GM12878 (cell line): ENCODE data around the gene CD79A. TPM values are rescaled to one million over a fixed set of nuclear protein-coding genes. Genes with fewer than 3 reads are reported as not detected.

Source experiments
- ASH2L ChIP-seq: fragments of 300-600, 200-600 bp; sonication (generic); IDR thresholded peaks from 2 replicates; pipeline ENCODE4 v1.6.1; 2017; ENCODE audit warnings: low read depth, mild to moderate bottlenecking, borderline replicate concordance
- CREB1 ChIP-seq: IDR thresholded peaks from 2 replicates; pipeline ENCODE4 v1.6.1; 2012; ENCODE audit warnings: low read depth, mild to moderate bottlenecking, inconsistent platforms
- CTCF ChIP-seq, 3 experiments: IDR thresholded peaks in 2 of 3; conservative IDR thresholded peaks in 1 of 3; 2 replicates each; pipeline ENCODE4 v1.5.1; 2011; ENCODE audit warnings: low read depth in 3 of 3, low read length in 3 of 3, mild to moderate bottlenecking in 3 of 3, control low read depth in 2 of 3, moderate library complexity in 2 of 3, inconsistent platforms in 1 of 3, mixed read lengths in 1 of 3; ENCODE audit not compliant: control insufficient read depth in 2 of 3, insufficient read depth in 1 of 3; ENCODE audit errors: extremely low read depth in 1 of 3
- CUX1 ChIP-seq: IDR thresholded peaks from 2 replicates; pipeline ENCODE4 v1.6.1; 2012; ENCODE audit warnings: improper control_type of control experiment, low read depth, low read length; ENCODE audit not compliant: insufficient replicate concordance
- EED ChIP-seq: sonication (generic); IDR thresholded peaks from 2 replicates; pipeline ENCODE4 v1.6.1; 2016; ENCODE audit warnings: antibody characterized with exemption, low read depth
- KLF5 ChIP-seq: fragments of 450-650 bp; IDR thresholded peaks from 2 replicates; pipeline ENCODE4 v1.6.1; 2014; ENCODE audit warnings: mild to moderate bottlenecking; ENCODE audit not compliant: partially characterized antibody
- MTA3 ChIP-seq: IDR thresholded peaks from 2 replicates; pipeline ENCODE4 v1.6.1; 2012; ENCODE audit warnings: low read length, inconsistent platforms, borderline replicate concordance
- MXI1 ChIP-seq: fragments of 150-350 bp; IDR thresholded peaks from 2 replicates; pipeline ENCODE4 v1.6.1; 2011; ENCODE audit warnings: low read depth, mild to moderate bottlenecking, inconsistent platforms, low read length, improper control_type of control experiment
- NR2F1 ChIP-seq: fragments of 450-650 bp; conservative IDR thresholded peaks from 2 replicates; pipeline ENCODE4 v1.6.1; 2017; ENCODE audit warnings: mild to moderate bottlenecking
- POLR2A ChIP-seq: IDR thresholded peaks from 2 replicates; pipeline ENCODE4 v1.6.1; 2011; ENCODE audit warnings: low read depth, mild to moderate bottlenecking, low read length
- POLR2AphosphoS5 ChIP-seq: IDR thresholded peaks from 2 replicates; pipeline ENCODE4 v1.6.1; 2011; ENCODE audit warnings: mild to moderate bottlenecking, low read length, inconsistent platforms
- RB1 ChIP-seq: fragments of 450-650 bp; formaldehyde crosslinking; IDR thresholded peaks from 2 replicates; pipeline ENCODE4 v1.6.1; 2017; ENCODE audit warnings: mild to moderate bottlenecking, borderline replicate concordance
- SMC3 ChIP-seq: IDR thresholded peaks from 2 replicates; pipeline ENCODE4 v1.6.1; 2011; ENCODE audit warnings: low read length, improper control_type of control experiment, borderline replicate concordance
- SREBF1 ChIP-seq: IDR thresholded peaks from 2 replicates; pipeline ENCODE4 v1.6.1; 2012; ENCODE audit warnings: mild to moderate bottlenecking, low read length
- USF1 ChIP-seq: IDR thresholded peaks from 2 replicates; pipeline ENCODE4 v1.6.1; 2011; ENCODE audit warnings: borderline replicate concordance, low read depth, mild to moderate bottlenecking, moderate library complexity, mixed read lengths, low read length; ENCODE audit not compliant: insufficient read depth; ENCODE audit errors: extremely low read length
- ZBTB4 ChIP-seq: fragments of 450-650 bp; formaldehyde crosslinking; IDR thresholded peaks from 2 replicates; pipeline ENCODE4 v1.4.0; 2022; ENCODE audit warnings: mild to moderate bottlenecking, moderate library complexity
- ZNF217 ChIP-seq: fragments of 450-650 bp; IDR thresholded peaks from 2 replicates; pipeline ENCODE4 v1.6.1; 2017; ENCODE audit warnings: antibody characterized with exemption, mild to moderate bottlenecking
- polyA plus RNA-seq, 11 experiments: library from polyadenylated mRNA; depleted of rRNA in 4 of 11; unstranded in 6 of 11; stranded (reverse) in 5 of 11; fragments of >200 nt; fragmentation: Nextera tagmentation in 4 of 11; fragmentation: Illumina TruSeq in 1 of 11; extraction: Ambion mirVana in 4 of 11; extraction: Trizol in 1 of 11; gene quantifications; 1 replicate in 1 of 11; 2 replicates in 10 of 11; pipeline versions ENCODE4 v1.2.1 to v1.2.3, GENCODE V29; 2011 to 2016; ENCODE audit warnings: inconsistent platforms in 2 of 11, missing spikeins in 2 of 11, low read depth in 1 of 11
- total RNA-seq, 4 experiments: library from RNA; depleted of rRNA in 3 of 4; stranded (reverse); fragments of >200 nt in 3 of 4; fragmentation: Illumina TruSeq in 1 of 4; extraction: Trizol in 1 of 4; gene quantifications; 2 replicates each; pipeline versions ENCODE4 v1.2.1 to v1.2.3, GENCODE V29; 2013 to 2021

CD79A gene
- total and polyA plus RNA-seq, 10 of the 15 experiments (the other 5 are each of a cell fraction or from before 2014, with no cell fraction given): 38.8 to 414 (median 282) TPM

- TF ChIP-seq KLF5: peak; percentile 36
- TF ChIP-seq SMC3: 0 out of 2 replicates have a peak, but pooled peaks have one; percentile 21
- TF ChIP-seq POLR2AphosphoS5: peak; percentile 82; the same call in 1 of the 2 replicates
- TF ChIP-seq MXI1: peak; percentile 38; the same call in 1 of the 2 replicates
- TF ChIP-seq SREBF1: no peak
- TF ChIP-seq NR2F1: peak; percentile 96
- 0 out of 2 replicates have a peak, but pooled peaks have one; percentile 36 for TF ChIP-seq ASH2L
- peak; percentile 91 for TF ChIP-seq POLR2A
- no peak for TF ChIP-seq USF1
- 0 out of 2 replicates have a peak, but pooled peaks have one; percentile 24 for TF ChIP-seq RB1
- no peak for TF ChIP-seq CUX1
- no peak for TF ChIP-seq ZBTB4 (CRISPR knock-in tag)
- TF ChIP-seq MTA3: no peak; the same call in 1 of the 2 replicates
- TF ChIP-seq ZNF217: no peak
- TF ChIP-seq CTCF (IDR thresholded peaks at IDR 0.05 in 2 of 3, conservative IDR thresholded peaks at IDR 0.05 in 1 of 3; ENCODE audit: control insufficient read depth in 2 of 3, extremely low read depth in 1 of 3, insufficient read depth in 1 of 3, low read depth in 3 of 3, low read length in 3 of 3): no peak
- TF ChIP-seq EED: peak; percentile 99
- 0 out of 2 replicates have a peak, but pooled peaks have one; percentile 59 for TF ChIP-seq CREB1
Observed at GRCh38 chr19:41871573-41872383, 5.3 kb upstream of the CD79A start (continued).
